ENCODE data around the gene TGFBR2.

Gene TGFBR2

DNA sequence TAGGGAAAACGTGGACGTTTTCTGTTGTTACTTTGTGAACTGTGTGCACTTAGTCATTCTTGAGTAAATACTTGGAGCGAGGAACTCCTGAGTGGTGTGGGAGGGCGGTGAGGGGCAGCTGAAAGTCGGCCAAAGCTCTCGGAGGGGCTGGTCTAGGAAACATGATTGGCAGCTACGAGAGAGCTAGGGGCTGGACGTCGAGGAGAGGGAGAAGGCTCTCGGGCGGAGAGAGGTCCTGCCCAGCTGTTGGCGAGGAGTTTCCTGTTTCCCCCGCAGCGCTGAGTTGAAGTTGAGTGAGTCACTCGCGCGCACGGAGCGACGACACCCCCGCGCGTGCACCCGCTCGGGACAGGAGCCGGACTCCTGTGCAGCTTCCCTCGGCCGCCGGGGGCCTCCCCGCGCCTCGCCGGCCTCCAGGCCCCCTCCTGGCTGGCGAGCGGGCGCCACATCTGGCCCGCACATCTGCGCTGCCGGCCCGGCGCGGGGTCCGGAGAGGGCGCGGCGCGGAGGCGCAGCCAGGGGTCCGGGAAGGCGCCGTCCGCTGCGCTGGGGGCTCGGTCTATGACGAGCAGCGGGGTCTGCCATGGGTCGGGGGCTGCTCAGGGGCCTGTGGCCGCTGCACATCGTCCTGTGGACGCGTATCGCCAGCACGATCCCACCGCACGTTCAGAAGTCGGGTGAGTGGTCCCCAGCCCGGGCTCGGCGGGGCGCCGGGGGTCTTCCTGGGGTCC is at the start of gene TGFBR2:
TGFBR2 (plus strand) TSS at position 301 of the 731 bp plus-strand sequence; CDS start at position 584, 283 bp downstream.
- Histone ChIP-seq H3K36me3 (ENCODE audit: control insufficient read depth, insufficient read depth, low read length, severe bottlenecking) (no peaks in the 10 kb centered on the region), H3K9ac (ENCODE audit: low read length) (peak within 1 kb of the TSS; percentile 99), H3K4me3 (ENCODE audit: low read length) (peak within 1 kb of the TSS; percentile 97), H3K27me3 (replicated peaks; ENCODE audit: control insufficient read depth, insufficient read depth, low read length) (no peaks in the 10 kb centered on the region), H3K4me1 (ENCODE audit: control insufficient read depth, insufficient read depth, low read length) (peaks cover 29% of the 10 kb centered on the region), H3K9me3 (ENCODE audit: control insufficient read depth, low read length) (no peaks in the 10 kb centered on the region)
- DNase-seq (ENCODE audit: low read depth): peak; percentile 99

DNA sequence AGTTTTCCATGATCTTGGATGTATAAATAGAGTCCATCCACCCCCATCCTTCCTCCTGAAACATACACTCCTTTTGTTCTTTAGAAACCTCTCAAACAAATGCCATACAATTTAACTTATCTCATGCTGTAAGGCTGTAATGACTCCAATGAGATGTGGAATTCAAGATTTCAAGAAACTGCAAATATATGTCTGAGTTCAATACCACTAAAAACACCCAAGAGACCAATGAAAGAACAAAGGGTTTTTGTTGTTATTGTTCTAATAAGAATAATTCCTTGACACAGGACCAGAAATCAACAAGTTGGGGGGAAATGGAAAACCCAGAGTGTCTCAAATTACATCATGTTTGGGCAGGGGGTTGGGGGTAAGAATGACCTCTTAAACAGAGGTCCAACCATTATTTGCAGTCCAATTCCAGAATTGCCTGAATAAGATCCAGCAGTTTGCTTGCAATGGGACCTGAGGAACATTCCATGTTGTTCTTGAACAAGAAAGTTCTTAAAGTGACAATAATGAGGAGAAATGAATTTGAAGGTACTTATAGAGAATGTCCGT is 48.6 kb upstream of the TGFBR2 start:
- no peak overlapping the region for H3K9ac ChIP-seq (ENCODE audit: low read length)
- H3K27me3 ChIP-seq (replicated peaks; ENCODE audit: control insufficient read depth, insufficient read depth, low read length): no peaks in the 10 kb centered on the region
- H3K36me3 ChIP-seq (ENCODE audit: control insufficient read depth, insufficient read depth, low read length, severe bottlenecking): no peaks in the 10 kb centered on the region
- H3K9me3 ChIP-seq (ENCODE audit: control insufficient read depth, low read length): no peaks in the 10 kb centered on the region
- DNase-seq (ENCODE audit: low read depth): no peak
- H3K4me1 ChIP-seq (ENCODE audit: control insufficient read depth, insufficient read depth, low read length): peaks cover 6% of the 10 kb centered on the region
- H3K4me3 ChIP-seq (ENCODE audit: low read length): no peak overlapping the region

DNA sequence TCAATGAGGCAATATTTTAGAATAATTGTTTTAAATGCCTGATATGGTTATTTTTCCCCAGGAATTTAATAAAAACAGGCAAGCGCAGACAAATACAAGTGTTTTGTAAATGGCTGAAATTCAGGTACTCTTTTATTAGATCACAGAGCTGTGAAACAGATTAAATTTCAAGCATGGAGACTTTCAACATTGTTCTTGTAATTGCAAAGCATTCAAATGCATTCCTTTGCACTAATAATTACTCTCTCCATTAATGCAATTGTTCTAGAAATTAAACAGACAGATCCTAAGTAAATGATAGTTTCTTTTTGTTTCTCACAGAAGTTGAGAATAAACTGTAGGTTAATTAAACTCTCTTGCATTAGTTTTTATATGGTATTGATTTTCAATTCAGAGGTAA is 42.4 kb upstream of the TGFBR2 start:
- H3K9ac ChIP-seq (ENCODE audit: low read length): no peak overlapping the region
- H3K36me3 ChIP-seq (ENCODE audit: control insufficient read depth, insufficient read depth, low read length, severe bottlenecking): no peaks in the 10 kb centered on the region
- no peak for DNase-seq (ENCODE audit: low read depth)
- H3K4me3 ChIP-seq (ENCODE audit: low read length): no peak overlapping the region
- no peaks in the 10 kb centered on the region for H3K9me3 ChIP-seq (ENCODE audit: control insufficient read depth, low read length)
- no peaks in the 10 kb centered on the region for H3K4me1 ChIP-seq (ENCODE audit: control insufficient read depth, insufficient read depth, low read length)
- H3K27me3 ChIP-seq (replicated peaks; ENCODE audit: control insufficient read depth, insufficient read depth, low read length): no peaks in the 10 kb centered on the region

DNA sequence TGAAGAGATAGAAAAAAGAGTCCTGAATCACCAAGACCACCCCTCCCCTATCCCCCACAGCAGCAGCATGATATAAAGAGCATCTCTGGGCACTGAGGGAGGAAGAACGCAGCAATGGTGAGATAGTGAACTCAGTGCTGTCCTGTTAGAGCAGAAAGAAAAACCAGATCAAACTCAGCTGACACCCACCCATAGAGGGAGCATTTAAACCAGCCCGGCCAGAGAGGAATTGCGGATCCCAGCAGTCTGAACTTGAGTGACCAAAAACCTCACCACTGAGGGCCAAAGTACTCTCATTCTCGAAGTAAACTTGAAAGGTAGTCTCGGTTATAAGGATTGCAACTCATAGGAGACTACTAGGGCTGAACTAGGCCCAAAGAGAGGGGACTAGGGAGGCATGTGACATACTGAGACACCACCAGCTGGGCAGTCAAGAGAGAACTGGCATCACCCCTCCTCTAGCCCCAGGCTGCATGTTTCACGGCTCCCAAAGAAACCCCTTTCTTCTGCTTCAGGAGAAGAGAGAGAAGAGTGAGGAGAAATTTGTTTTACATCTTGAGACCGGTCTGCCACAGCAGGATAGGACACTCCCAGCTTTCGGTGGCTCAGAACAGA is 39.2 kb upstream of the TGFBR2 start:
- Histone ChIP-seq H3K36me3 (ENCODE audit: control insufficient read depth, insufficient read depth, low read length, severe bottlenecking) (no peaks in the 10 kb centered on the region), H3K27me3 (replicated peaks; ENCODE audit: control insufficient read depth, insufficient read depth, low read length) (no peaks in the 10 kb centered on the region), H3K4me1 (ENCODE audit: control insufficient read depth, insufficient read depth, low read length) (no peaks in the 10 kb centered on the region), H3K9ac (ENCODE audit: low read length) (no peak overlapping the region), H3K4me3 (ENCODE audit: low read length) (no peak overlapping the region), H3K9me3 (ENCODE audit: control insufficient read depth, low read length) (peaks cover 5% of the 10 kb centered on the region)
- DNase-seq (ENCODE audit: low read depth): no peak

DNA sequence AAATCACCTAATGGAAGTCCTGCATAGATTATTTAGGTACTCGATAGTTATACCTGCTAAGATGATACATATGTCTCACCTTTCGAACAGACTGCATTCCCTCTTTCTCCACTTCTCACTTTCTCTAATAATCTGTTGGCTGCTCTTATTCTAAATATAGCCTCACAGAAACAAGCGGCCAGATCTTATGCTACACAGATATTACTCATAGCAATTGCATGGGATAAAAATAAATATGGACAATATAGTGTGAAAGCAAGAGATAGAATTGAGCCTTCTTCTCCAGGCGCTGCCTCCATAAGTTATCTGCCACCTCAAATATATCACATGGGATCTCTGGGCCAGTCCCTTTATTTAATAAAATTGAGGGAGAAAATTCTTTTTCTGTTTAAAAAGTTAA is 29.5 kb upstream of the TGFBR2 start:
- no peaks in the 10 kb centered on the region for H3K27me3 ChIP-seq (replicated peaks; ENCODE audit: control insufficient read depth, insufficient read depth, low read length)
- H3K4me3 ChIP-seq (ENCODE audit: low read length): no peak overlapping the region
- H3K4me1 ChIP-seq (ENCODE audit: control insufficient read depth, insufficient read depth, low read length): peaks cover 21% of the 10 kb centered on the region
- DNase-seq (ENCODE audit: low read depth): peak; percentile 17
- peaks cover 3% of the 10 kb centered on the region for H3K9me3 ChIP-seq (ENCODE audit: control insufficient read depth, low read length)
- H3K36me3 ChIP-seq (ENCODE audit: control insufficient read depth, insufficient read depth, low read length, severe bottlenecking): no peaks in the 10 kb centered on the region
- no peak overlapping the region for H3K9ac ChIP-seq (ENCODE audit: low read length)

DNA sequence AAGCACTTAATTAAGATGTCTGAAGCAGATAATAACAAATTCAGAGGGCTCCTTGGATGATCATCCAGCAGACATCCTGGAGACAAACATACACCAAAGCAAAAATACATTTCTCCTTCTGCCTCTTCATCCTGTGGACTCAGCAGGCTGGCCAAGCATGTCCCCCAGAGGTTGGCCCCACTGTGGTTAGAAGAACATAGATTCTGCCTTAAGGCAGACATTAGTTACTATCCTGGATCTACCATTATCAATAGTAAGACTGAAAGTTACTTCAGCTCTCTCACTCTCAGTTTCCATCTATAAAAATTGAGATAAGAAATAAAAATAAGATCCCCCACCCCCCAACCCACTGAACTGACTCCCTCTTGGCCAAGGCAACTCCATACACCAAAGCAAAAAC is 28.6 kb upstream of the TGFBR2 start:
- H3K9me3 ChIP-seq (ENCODE audit: control insufficient read depth, low read length): no peaks in the 10 kb centered on the region
- H3K4me1 ChIP-seq (ENCODE audit: control insufficient read depth, insufficient read depth, low read length): peaks cover 21% of the 10 kb centered on the region
- H3K27me3 ChIP-seq (replicated peaks; ENCODE audit: control insufficient read depth, insufficient read depth, low read length): no peaks in the 10 kb centered on the region
- H3K9ac ChIP-seq (ENCODE audit: low read length): peak overlapping the region; percentile 66
- peak; percentile 17 for DNase-seq (ENCODE audit: low read depth)
- H3K4me3 ChIP-seq (ENCODE audit: low read length): peak overlapping the region; percentile 9
- H3K36me3 ChIP-seq (ENCODE audit: control insufficient read depth, insufficient read depth, low read length, severe bottlenecking): no peaks in the 10 kb centered on the region

DNA sequence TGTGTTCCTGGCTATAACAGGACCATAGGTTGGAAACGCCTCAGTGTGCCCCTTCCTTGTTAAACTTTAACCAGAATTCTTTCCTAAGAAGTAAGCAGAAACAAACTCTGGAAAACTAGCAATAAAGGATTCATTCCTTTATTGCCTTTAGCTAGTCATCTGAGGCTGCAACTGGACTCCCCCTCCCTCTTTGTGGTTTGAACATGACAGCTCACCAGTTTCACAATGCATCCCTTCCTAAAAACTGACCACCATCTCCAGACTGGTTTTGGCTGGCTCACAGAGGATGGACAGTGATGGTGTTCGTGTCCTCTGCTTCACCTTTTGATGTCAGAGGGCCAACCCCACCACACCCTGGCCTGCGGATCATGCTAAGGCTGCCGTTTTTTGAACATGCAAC is 27.9 kb upstream of the TGFBR2 start:
- Histone ChIP-seq H3K4me3 (ENCODE audit: low read length) (peak overlapping the region; percentile 9), H3K4me1 (ENCODE audit: control insufficient read depth, insufficient read depth, low read length) (peaks cover 21% of the 10 kb centered on the region), H3K9me3 (ENCODE audit: control insufficient read depth, low read length) (no peaks in the 10 kb centered on the region), H3K27me3 (replicated peaks; ENCODE audit: control insufficient read depth, insufficient read depth, low read length) (no peaks in the 10 kb centered on the region), H3K9ac (ENCODE audit: low read length) (peak overlapping the region; percentile 66), H3K36me3 (ENCODE audit: control insufficient read depth, insufficient read depth, low read length, severe bottlenecking) (no peaks in the 10 kb centered on the region)
- DNase-seq (ENCODE audit: low read depth): peak; percentile 69

DNA sequence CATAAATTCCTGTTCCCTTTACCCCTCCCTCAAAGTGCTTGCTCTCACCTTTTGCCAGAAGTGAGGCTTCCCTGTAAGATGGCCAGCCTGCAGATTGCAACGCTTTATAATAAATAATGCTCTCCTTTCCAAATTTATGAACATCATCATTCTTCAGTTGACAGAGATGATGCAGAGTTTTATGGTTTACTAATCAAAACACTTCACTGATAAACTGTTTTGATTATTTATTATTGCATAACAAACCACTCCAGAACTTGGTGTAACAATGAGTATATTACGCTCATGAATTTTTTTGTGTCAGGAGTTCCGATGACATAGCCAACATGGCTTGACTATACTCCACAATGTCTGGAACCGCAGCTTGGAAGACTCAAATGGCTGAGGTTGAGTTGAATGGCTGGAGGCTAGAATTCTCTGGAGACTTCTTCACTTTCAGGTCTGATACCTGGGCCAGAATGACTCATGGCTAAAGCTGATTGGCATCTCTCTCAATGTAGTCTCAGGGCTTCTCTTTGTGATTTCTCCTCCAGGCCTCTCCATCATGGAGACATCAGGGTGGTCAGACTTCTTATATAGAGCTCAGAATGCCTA is 27.3 kb upstream of the TGFBR2 start:
- Histone ChIP-seq H3K27me3 (replicated peaks; ENCODE audit: control insufficient read depth, insufficient read depth, low read length) (no peaks in the 10 kb centered on the region), H3K36me3 (ENCODE audit: control insufficient read depth, insufficient read depth, low read length, severe bottlenecking) (no peaks in the 10 kb centered on the region), H3K9ac (ENCODE audit: low read length) (no peak overlapping the region), H3K9me3 (ENCODE audit: control insufficient read depth, low read length) (no peaks in the 10 kb centered on the region), H3K4me1 (ENCODE audit: control insufficient read depth, insufficient read depth, low read length) (peaks cover 21% of the 10 kb centered on the region), H3K4me3 (ENCODE audit: low read length) (no peak overlapping the region)
- no peak for DNase-seq (ENCODE audit: low read depth)

DNA sequence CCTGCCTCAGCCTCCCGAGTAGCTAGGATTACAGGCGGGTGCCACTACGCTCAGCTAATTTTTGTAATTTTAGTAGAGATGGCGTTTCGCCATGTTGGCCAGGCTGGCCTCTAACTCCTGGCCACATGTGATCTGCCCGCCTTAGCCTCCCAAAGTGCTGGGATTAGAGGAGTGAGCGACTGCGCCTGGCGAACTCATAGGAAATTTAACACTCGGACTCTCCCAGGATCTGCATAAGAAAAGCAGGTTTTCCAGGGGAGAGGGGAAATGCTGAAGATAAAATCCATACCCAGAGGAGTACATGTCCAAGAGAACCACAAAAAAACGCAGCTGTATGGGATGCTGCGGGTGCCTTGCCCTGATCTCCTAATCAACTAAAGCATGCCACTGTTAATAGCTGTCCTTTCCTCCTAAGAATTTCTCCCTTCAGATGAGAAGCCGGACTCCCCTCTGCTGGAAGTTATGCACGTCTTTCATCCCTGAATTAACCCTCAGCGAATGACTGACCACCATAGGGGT is 25.3 kb upstream of the TGFBR2 start:
- Histone ChIP-seq H3K36me3 (ENCODE audit: control insufficient read depth, insufficient read depth, low read length, severe bottlenecking) (no peaks in the 10 kb centered on the region), H3K4me3 (ENCODE audit: low read length) (no peak overlapping the region), H3K9ac (ENCODE audit: low read length) (no peak overlapping the region), H3K4me1 (ENCODE audit: control insufficient read depth, insufficient read depth, low read length) (peaks cover 22% of the 10 kb centered on the region), H3K27me3 (replicated peaks; ENCODE audit: control insufficient read depth, insufficient read depth, low read length) (no peaks in the 10 kb centered on the region), H3K9me3 (ENCODE audit: control insufficient read depth, low read length) (no peaks in the 10 kb centered on the region)
- DNase-seq (ENCODE audit: low read depth): no peak

DNA sequence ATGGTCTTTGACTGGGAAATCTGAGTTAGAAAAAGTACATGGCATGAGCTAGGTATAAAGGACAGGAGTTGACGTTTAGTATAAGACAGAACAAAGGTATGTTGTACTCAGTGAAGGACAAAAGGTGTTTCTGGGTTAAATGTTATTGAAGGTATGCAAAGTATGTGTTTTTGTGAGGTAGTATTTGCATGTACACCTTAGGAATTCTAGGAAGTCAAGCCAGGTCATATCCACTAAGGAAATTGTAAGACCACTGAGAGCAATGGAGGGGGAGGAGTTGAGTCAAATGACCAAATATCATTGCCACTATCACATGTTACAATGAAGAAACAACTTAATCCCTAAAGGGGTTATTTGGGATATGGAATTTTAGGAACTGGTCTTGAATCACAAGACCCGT is 24.4 kb upstream of the TGFBR2 start:
- H3K9ac ChIP-seq (ENCODE audit: low read length): no peak overlapping the region
- H3K36me3 ChIP-seq (ENCODE audit: control insufficient read depth, insufficient read depth, low read length, severe bottlenecking): no peaks in the 10 kb centered on the region
- no peak overlapping the region for H3K4me3 ChIP-seq (ENCODE audit: low read length)
- no peak for DNase-seq (ENCODE audit: low read depth)
- no peaks in the 10 kb centered on the region for H3K9me3 ChIP-seq (ENCODE audit: control insufficient read depth, low read length)
- H3K27me3 ChIP-seq (replicated peaks; ENCODE audit: control insufficient read depth, insufficient read depth, low read length): no peaks in the 10 kb centered on the region
- peaks cover 28% of the 10 kb centered on the region for H3K4me1 ChIP-seq (ENCODE audit: control insufficient read depth, insufficient read depth, low read length)

DNA sequence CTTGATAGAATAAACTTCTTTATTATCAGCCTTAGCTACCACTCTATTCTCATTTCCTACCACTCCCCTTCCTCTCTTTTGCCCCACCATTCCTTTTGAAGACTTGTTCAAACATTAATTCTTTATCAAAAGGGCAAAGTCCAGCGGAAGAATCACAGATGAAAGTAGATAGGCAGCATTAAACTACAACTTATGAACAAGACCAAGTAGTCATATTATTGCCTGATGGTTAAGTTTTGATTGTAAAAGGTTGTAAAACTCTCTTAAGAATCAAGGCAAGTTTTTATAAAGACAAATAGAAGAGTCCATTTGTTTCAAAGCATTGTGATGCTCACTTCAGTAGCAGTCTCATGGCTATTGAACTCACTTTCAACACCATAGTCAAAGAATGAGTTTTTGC is 22.4 kb upstream of the TGFBR2 start:
- no peaks in the 10 kb centered on the region for H3K27me3 ChIP-seq (replicated peaks; ENCODE audit: control insufficient read depth, insufficient read depth, low read length)
- no peaks in the 10 kb centered on the region for H3K36me3 ChIP-seq (ENCODE audit: control insufficient read depth, insufficient read depth, low read length, severe bottlenecking)
- no peak for DNase-seq (ENCODE audit: low read depth)
- H3K4me1 ChIP-seq (ENCODE audit: control insufficient read depth, insufficient read depth, low read length): peaks cover 11% of the 10 kb centered on the region
- no peak overlapping the region for H3K4me3 ChIP-seq (ENCODE audit: low read length)
- no peaks in the 10 kb centered on the region for H3K9me3 ChIP-seq (ENCODE audit: control insufficient read depth, low read length)
- H3K9ac ChIP-seq (ENCODE audit: low read length): no peak overlapping the region

All from adipocyte (in vitro differentiated cells).